HUES6 (cell line): Measurements from ENCODE around the gene CACNA1F.

Source experiments
- H3K27ac ChIP-seq: 2 replicates; pipeline ENCODE4 v1.7.0; 2013; ENCODE audit warnings: low read depth, mild to moderate bottlenecking, low read length, inconsistent platforms
- H3K27me3 ChIP-seq: 2 replicates; pipeline ENCODE4 v1.6.1; 2013; ENCODE audit warnings: low read length; ENCODE audit not compliant: control insufficient read depth, insufficient read depth
- H3K36me3 ChIP-seq: 2 replicates; pipeline ENCODE4 v1.6.1; 2013; ENCODE audit warnings: low read length; ENCODE audit not compliant: control insufficient read depth, insufficient read depth
- H3K4me1 ChIP-seq: 2 replicates; pipeline ENCODE4 v1.6.1; 2013; ENCODE audit warnings: low read length; ENCODE audit not compliant: control insufficient read depth, insufficient read depth
- H3K4me3 ChIP-seq: 2 replicates; pipeline ENCODE4 v1.5.1; 2013; ENCODE audit warnings: low read depth, low read length
- H3K9ac ChIP-seq: one replicate; pipeline ENCODE4 v1.6.1; 2013; ENCODE audit warnings: mild to moderate bottlenecking, low read length
- H3K9me3 ChIP-seq: 2 replicates; pipeline ENCODE4 v1.6.1; 2013; ENCODE audit warnings: low read depth, low read length; ENCODE audit not compliant: control insufficient read depth, insufficient read depth

Gene CACNA1F

DNA sequence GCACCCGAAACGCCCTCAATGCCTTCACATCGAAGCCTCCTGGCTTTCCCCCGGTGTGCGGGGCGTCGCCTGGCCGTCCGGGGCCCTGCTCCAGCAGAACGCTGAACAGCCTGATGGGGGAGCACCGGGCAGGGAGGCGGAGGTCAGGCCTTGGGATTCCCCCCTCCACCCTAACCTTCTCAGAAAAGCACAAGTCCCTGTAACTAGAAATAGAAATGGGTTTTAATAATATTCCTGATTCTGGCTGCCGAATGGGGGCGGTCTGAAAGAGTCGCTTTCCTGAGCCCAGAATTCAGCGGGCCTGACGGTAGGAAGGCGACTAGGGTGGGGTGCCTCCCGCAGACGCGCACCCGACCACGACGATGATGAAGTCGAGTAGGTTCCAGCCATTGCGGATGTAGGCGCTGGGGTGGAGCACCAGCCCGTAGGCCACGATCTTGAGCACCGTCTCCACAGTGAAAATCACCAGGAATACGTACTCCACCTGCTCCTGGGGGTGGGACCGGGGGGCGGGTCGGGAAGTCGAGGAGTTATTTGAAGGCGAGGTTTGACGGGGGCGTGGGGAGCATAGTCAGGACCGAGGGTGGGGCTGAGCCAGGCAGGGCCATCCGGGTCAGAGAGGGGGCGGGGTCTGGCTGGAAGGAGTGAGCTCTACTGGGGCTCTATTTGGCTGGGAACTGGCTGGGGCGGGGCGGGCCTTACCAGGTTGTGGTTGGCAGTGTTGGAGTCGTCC, 2.5 kb downstream of the CACNA1F start:
- peaks cover 6% of the 10 kb centered on the region; the same call in 1 of the 2 replicates for H3K9me3 ChIP-seq
- peak overlapping the region; percentile 64 for H3K4me3 ChIP-seq
- no peaks in the 10 kb centered on the region for H3K36me3 ChIP-seq
- peaks cover 3% of the 10 kb centered on the region; the same call in 1 of the 2 replicates for H3K27me3 ChIP-seq
- no peak overlapping the region for H3K9ac ChIP-seq
- H3K4me1 ChIP-seq, result peaks cover 4% of the 10 kb centered on the region; the same call in 1 of the 2 replicates
- no peak overlapping the region for H3K27ac ChIP-seq

DNA sequence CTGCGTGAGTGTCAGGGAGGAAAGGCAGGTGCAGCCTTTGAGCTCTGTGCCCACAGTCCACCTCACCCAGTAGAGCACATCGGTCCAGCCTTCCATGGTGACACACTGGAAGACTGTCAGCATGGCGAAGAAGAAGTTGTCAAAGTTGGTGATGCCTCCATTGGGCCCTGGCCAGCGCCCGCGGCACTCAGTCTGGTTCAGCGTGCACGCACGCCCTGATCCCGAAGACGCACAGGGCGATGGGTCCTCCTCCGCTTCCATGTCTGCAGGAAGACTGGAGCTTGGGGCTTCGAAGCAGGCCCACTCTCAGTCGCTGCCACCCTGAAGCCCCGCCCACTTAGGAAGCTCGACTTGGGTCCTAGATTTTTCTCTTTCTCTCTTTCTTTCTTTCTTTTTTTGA, 5.0 kb downstream of the CACNA1F start:
- Histone ChIP-seq H3K4me3 (no peak overlapping the region), H3K9me3 (peaks cover 7% of the 10 kb centered on the region; the same call in 1 of the 2 replicates), H3K36me3 (no peaks in the 10 kb centered on the region), H3K27me3 (peaks cover 19% of the 10 kb centered on the region; the same call in 1 of the 2 replicates), H3K27ac (no peak overlapping the region), H3K9ac (no peak overlapping the region), H3K4me1 (peaks cover 4% of the 10 kb centered on the region; the same call in 1 of the 2 replicates)

GRCh38 chrX:49227726-49228125, 5.4 kb downstream of the CACNA1F start:
- peaks cover 4% of the 10 kb centered on the region; the same call in 1 of the 2 replicates for H3K4me1 ChIP-seq
- H3K36me3 ChIP-seq, result no peaks in the 10 kb centered on the region
- no peak overlapping the region for H3K27ac ChIP-seq
- peaks cover 10% of the 10 kb centered on the region; the same call in 1 of the 2 replicates for H3K9me3 ChIP-seq
- no peak overlapping the region for H3K9ac ChIP-seq
- H3K4me3 ChIP-seq, result no peak overlapping the region
- H3K27me3 ChIP-seq, result peaks cover 19% of the 10 kb centered on the region; the same call in 1 of the 2 replicates

GRCh38 chrX:49226946-49227345, 6.2 kb downstream of the CACNA1F start:
- peaks cover 13% of the 10 kb centered on the region; the same call in 1 of the 2 replicates for H3K9me3 ChIP-seq
- peaks cover 4% of the 10 kb centered on the region; the same call in 1 of the 2 replicates for H3K4me1 ChIP-seq
- H3K27ac ChIP-seq, result no peak overlapping the region
- H3K27me3 ChIP-seq, result peaks cover 22% of the 10 kb centered on the region; the same call in 1 of the 2 replicates
- no peaks in the 10 kb centered on the region for H3K36me3 ChIP-seq
- H3K4me3 ChIP-seq, result no peak overlapping the region
- H3K9ac ChIP-seq, result no peak overlapping the region

DNA sequence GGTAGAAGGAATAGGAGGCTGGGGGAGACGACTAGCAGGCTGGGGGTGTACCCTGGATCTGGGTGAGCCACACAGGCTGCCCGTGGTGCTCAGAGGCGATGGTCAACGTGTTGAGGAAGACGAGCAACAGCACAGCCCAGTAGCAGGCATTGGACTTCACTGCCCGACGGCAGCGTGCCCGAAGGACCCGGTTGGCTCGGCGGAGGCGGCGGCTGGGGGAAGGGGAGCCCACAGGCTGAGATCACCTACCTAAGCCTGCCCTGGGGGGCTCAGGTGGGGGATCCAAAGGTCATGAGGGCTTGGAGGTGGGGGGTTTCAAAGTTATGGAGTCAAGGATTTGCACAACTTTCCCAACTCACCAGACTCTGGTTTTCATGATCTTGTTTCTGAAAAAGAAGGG, 7.3 kb downstream of the CACNA1F start:
- Histone ChIP-seq H3K27me3 (peaks cover 26% of the 10 kb centered on the region; the same call in 1 of the 2 replicates), H3K4me1 (no peaks in the 10 kb centered on the region), H3K9me3 (peaks cover 13% of the 10 kb centered on the region; the same call in 1 of the 2 replicates), H3K27ac (no peak overlapping the region), H3K4me3 (no peak overlapping the region), H3K36me3 (no peaks in the 10 kb centered on the region), H3K9ac (no peak overlapping the region)

DNA sequence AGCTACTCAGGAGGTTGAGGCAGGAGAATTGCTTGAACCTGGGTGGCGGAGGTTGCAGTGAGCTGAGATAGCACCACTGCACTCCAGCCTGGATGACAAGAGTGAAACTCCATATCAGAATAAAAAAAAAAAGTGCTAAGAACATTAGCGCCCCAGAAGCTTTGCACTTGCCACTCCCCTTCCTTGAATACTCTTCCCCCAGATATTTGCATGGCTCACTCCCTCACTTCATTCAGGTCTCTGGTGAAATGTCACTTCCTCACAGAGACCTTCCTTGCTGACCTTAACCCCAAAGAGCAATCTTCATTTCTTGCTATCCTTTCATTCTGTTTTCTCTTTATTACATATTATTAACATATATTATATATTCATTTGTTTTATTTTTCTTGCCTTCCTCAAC, 11.3 kb downstream of the CACNA1F start:
- Histone ChIP-seq H3K27ac (no peak overlapping the region), H3K36me3 (no peaks in the 10 kb centered on the region), H3K9ac (no peak overlapping the region), H3K9me3 (peaks cover 29% of the 10 kb centered on the region; the same call in 1 of the 2 replicates), H3K27me3 (peaks cover 31% of the 10 kb centered on the region; the same call in 1 of the 2 replicates), H3K4me1 (no peaks in the 10 kb centered on the region), H3K4me3 (no peak overlapping the region)

DNA sequence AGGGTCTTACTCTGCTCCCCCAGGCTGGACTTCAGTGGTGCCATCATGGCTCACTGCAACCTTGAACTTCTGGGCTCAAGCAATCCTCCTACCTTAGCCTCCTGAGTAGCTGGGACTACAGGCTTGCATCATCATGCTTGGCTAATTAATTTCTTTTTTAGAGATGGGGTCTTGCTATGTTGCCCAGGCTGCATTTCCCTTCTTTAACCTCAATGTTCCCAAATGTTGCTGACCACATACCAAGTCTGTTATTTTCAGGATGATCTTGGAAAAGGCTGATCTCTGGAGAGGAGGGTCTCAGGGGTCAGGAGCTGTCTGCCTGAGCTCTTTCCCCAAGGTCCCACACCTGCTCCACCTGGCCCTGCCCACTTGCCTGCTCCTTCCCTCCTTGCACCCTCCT, 13.0 kb downstream of the CACNA1F start:
- no peak overlapping the region for H3K4me3 ChIP-seq
- H3K27me3 ChIP-seq, result peaks cover 22% of the 10 kb centered on the region; the same call in 1 of the 2 replicates
- H3K36me3 ChIP-seq, result no peaks in the 10 kb centered on the region
- no peaks in the 10 kb centered on the region for H3K4me1 ChIP-seq
- H3K9ac ChIP-seq, result no peak overlapping the region
- no peak overlapping the region for H3K27ac ChIP-seq
- H3K9me3 ChIP-seq, result peaks cover 25% of the 10 kb centered on the region; the same call in 1 of the 2 replicates

- Histone ChIP-seq H3K9me3 (peaks cover 34% of the 10 kb centered on the region; the same call in 1 of the 2 replicates), H3K4me3 (no peak overlapping the region), H3K27ac (no peak overlapping the region), H3K9ac (no peak overlapping the region), H3K4me1 (0 out of 2 replicates have a peak, but pooled peaks cover 1% of the 10 kb centered on the region), H3K27me3 (peaks cover 5% of the 10 kb centered on the region; the same call in 1 of the 2 replicates), H3K36me3 (no peaks in the 10 kb centered on the region)
Observed at GRCh38 chrX:49214996-49215526, 18.1 kb downstream of the CACNA1F start.

DNA sequence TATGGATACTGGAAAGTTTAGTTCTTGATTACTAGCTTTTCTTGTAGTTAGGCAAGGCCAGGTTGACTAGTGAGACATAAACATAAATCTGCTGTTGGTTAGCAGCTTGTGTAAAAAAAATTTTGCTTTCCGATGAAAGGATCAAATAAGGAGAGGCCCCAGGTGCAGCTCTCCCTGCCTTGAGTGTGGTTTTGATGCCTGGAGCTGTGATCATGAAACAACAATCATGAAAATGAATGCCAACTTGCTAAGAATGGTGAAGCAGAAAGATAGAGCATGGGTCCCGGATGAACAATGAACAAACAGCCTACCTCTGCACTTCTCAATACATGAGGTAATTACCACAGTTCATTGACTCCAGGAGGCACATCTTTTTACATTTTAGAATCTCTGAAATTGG, 18.7 kb downstream of the CACNA1F start:
- peaks cover 30% of the 10 kb centered on the region; the same call in 1 of the 2 replicates for H3K9me3 ChIP-seq
- H3K36me3 ChIP-seq, result no peaks in the 10 kb centered on the region
- H3K27me3 ChIP-seq, result peaks cover 3% of the 10 kb centered on the region; the same call in 1 of the 2 replicates
- H3K27ac ChIP-seq, result no peak overlapping the region
- H3K4me1 ChIP-seq, result 0 out of 2 replicates have a peak, but pooled peaks cover 4% of the 10 kb centered on the region
- H3K9ac ChIP-seq, result no peak overlapping the region
- H3K4me3 ChIP-seq, result no peak overlapping the region

GRCh38 chrX:49212861-49213260, 20.3 kb downstream of the CACNA1F start:
- no peak overlapping the region for H3K27ac ChIP-seq
- H3K9ac ChIP-seq, result no peak overlapping the region
- no peak overlapping the region for H3K4me3 ChIP-seq
- no peaks in the 10 kb centered on the region; the same call in 1 of the 2 replicates for H3K27me3 ChIP-seq
- peaks cover 24% of the 10 kb centered on the region; the same call in 1 of the 2 replicates for H3K9me3 ChIP-seq
- 0 out of 2 replicates have a peak, but pooled peaks cover 4% of the 10 kb centered on the region for H3K4me1 ChIP-seq
- no peaks in the 10 kb centered on the region for H3K36me3 ChIP-seq

GRCh38 chrX:49212209-49212608, 20.9 kb downstream of the CACNA1F start:
- Histone ChIP-seq H3K4me1 (0 out of 2 replicates have a peak, but pooled peaks cover 4% of the 10 kb centered on the region), H3K27me3 (no peaks in the 10 kb centered on the region; the same call in 1 of the 2 replicates), H3K4me3 (no peak overlapping the region), H3K36me3 (no peaks in the 10 kb centered on the region), H3K9me3 (peaks cover 20% of the 10 kb centered on the region; the same call in 1 of the 2 replicates), H3K27ac (no peak overlapping the region), H3K9ac (no peak overlapping the region)
